ENCODE data around the gene SCAPER. TPM values are rescaled to one million over a fixed set of nuclear protein-coding genes. Genes with fewer than 3 reads are reported as not detected.

The SCAPER gene
- total RNA-seq, 1 donor from 2014 or later: 56.9 TPM

DNA sequence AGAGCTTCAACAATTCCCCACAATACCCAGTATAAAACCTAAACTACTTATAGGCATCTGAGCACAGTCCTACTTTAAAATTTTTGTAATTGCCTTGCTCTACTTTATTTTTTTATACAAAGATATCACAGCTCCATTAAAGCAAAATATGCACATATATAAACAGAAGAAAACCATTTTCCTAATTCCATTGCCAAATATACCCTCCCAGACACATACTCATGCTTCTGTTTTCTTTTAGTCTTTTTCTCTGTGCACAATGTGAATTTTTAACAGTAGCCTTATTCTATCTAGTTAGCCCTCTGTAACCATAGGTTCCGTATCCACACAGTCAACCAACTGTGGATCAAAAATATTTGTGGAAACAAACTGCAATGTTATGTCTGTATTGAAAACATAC is 260.5 kb downstream of the SCAPER start:
- no peaks in the 10 kb centered on the region for H3K27me3 ChIP-seq (ENCODE audit: control insufficient read depth in 3 of 3, insufficient read depth in 3 of 3, low read length in 3 of 3)
- H3K27ac ChIP-seq (ENCODE audit: low read depth, low read length): no peak overlapping the region
- no peaks in the 10 kb centered on the region for H3K4me1 ChIP-seq (ENCODE audit: control insufficient read depth in 3 of 3, insufficient read depth in 3 of 3, low read length in 3 of 3)
- peaks cover 0 to 2% (median 0%) of the 10 kb centered on the region in 3 donors for H3K36me3 ChIP-seq (ENCODE audit: control insufficient read depth in 3 of 3, insufficient read depth in 3 of 3, low read length in 3 of 3)
- no peak overlapping the region for H3K9ac ChIP-seq (ENCODE audit: low read depth in 1 of 3, low read length in 3 of 3)
- no peaks in the 10 kb centered on the region for H3K9me3 ChIP-seq (ENCODE audit: control insufficient read depth in 3 of 3, low read length in 3 of 3)
- no peak overlapping the region for H3K4me3 ChIP-seq (ENCODE audit: low read length in 3 of 3)

GRCh38 chr15:76642671-76643070 is 262.5 kb downstream of the SCAPER start:
- Histone ChIP-seq H3K9ac (ENCODE audit: low read depth in 1 of 3, low read length in 3 of 3) (no peak overlapping the region), H3K4me1 (ENCODE audit: control insufficient read depth in 3 of 3, insufficient read depth in 3 of 3, low read length in 3 of 3) (no peaks in the 10 kb centered on the region), H3K4me3 (ENCODE audit: low read length in 3 of 3) (no peak overlapping the region), H3K36me3 (ENCODE audit: control insufficient read depth in 3 of 3, insufficient read depth in 3 of 3, low read length in 3 of 3) (no peaks in the 10 kb centered on the region), H3K27me3 (ENCODE audit: control insufficient read depth in 3 of 3, insufficient read depth in 3 of 3, low read length in 3 of 3) (no peaks in the 10 kb centered on the region), H3K9me3 (ENCODE audit: control insufficient read depth in 3 of 3, low read length in 3 of 3) (no peaks in the 10 kb centered on the region), H3K27ac (ENCODE audit: low read depth, low read length) (no peak overlapping the region)

DNA sequence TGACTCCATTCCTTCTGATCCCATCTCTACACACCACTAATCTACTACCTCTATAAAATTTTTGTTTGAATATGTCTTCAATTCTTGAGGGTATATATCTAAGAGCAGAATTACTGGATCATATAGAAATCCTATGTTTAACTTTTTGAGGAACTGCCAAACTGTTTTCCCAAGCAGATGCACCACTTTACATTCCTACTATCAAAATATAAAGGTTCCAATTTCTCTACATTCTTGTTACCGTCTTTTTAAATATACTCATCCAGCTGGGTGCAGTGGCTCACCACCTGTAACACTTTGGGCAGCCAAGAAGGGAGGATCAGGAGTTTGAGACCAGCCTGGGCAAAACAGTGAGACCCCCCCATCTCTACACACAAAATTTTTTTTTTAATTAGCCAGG is 268.0 kb downstream of the SCAPER start:
- H3K4me3 ChIP-seq (ENCODE audit: low read length in 3 of 3): no peak overlapping the region
- H3K36me3 ChIP-seq (ENCODE audit: control insufficient read depth in 3 of 3, insufficient read depth in 3 of 3, low read length in 3 of 3): no peaks in the 10 kb centered on the region
- H3K27me3 ChIP-seq (ENCODE audit: control insufficient read depth in 3 of 3, insufficient read depth in 3 of 3, low read length in 3 of 3): no peaks in the 10 kb centered on the region
- peaks cover 0 to 7% (median 0%) of the 10 kb centered on the region in 3 donors for H3K4me1 ChIP-seq (ENCODE audit: control insufficient read depth in 3 of 3, insufficient read depth in 3 of 3, low read length in 3 of 3)
- H3K9ac ChIP-seq (ENCODE audit: low read depth in 1 of 3, low read length in 3 of 3): no peak overlapping the region
- no peaks in the 10 kb centered on the region for H3K9me3 ChIP-seq (ENCODE audit: control insufficient read depth in 3 of 3, low read length in 3 of 3)
- H3K27ac ChIP-seq (ENCODE audit: low read depth, low read length): no peak overlapping the region

GRCh38 chr15:76636059-76636458 is 269.1 kb downstream of the SCAPER start:
- no peaks in the 10 kb centered on the region for H3K9me3 ChIP-seq (ENCODE audit: control insufficient read depth in 3 of 3, low read length in 3 of 3)
- H3K27ac ChIP-seq (ENCODE audit: low read depth, low read length): no peak overlapping the region
- H3K4me3 ChIP-seq (ENCODE audit: low read length in 3 of 3): no peak overlapping the region
- H3K9ac ChIP-seq (ENCODE audit: low read depth in 1 of 3, low read length in 3 of 3): no peak overlapping the region
- peaks cover 0 to 7% (median 0%) of the 10 kb centered on the region in 3 donors for H3K4me1 ChIP-seq (ENCODE audit: control insufficient read depth in 3 of 3, insufficient read depth in 3 of 3, low read length in 3 of 3)
- H3K36me3 ChIP-seq (ENCODE audit: control insufficient read depth in 3 of 3, insufficient read depth in 3 of 3, low read length in 3 of 3): no peaks in the 10 kb centered on the region
- H3K27me3 ChIP-seq (ENCODE audit: control insufficient read depth in 3 of 3, insufficient read depth in 3 of 3, low read length in 3 of 3): no peaks in the 10 kb centered on the region

- Histone ChIP-seq H3K27me3 (ENCODE audit: control insufficient read depth in 3 of 3, insufficient read depth in 3 of 3, low read length in 3 of 3) (no peaks in the 10 kb centered on the region), H3K9ac (ENCODE audit: low read depth in 1 of 3, low read length in 3 of 3) (no peak overlapping the region), H3K9me3 (ENCODE audit: control insufficient read depth in 3 of 3, low read length in 3 of 3) (no peaks in the 10 kb centered on the region), H3K4me1 (ENCODE audit: control insufficient read depth in 3 of 3, insufficient read depth in 3 of 3, low read length in 3 of 3) (no peaks in the 10 kb centered on the region), H3K27ac (ENCODE audit: low read depth, low read length) (no peak overlapping the region), H3K36me3 (ENCODE audit: control insufficient read depth in 3 of 3, insufficient read depth in 3 of 3, low read length in 3 of 3) (no peaks in the 10 kb centered on the region), H3K4me3 (ENCODE audit: low read length in 3 of 3) (no peak overlapping the region)
Observed at GRCh38 chr15:76626611-76627010, 278.5 kb downstream of the SCAPER start.

- Histone ChIP-seq H3K4me3 (ENCODE audit: low read length in 3 of 3) (no peak overlapping the region), H3K27me3 (ENCODE audit: control insufficient read depth in 3 of 3, insufficient read depth in 3 of 3, low read length in 3 of 3) (no peaks in the 10 kb centered on the region), H3K4me1 (ENCODE audit: control insufficient read depth in 3 of 3, insufficient read depth in 3 of 3, low read length in 3 of 3) (no peaks in the 10 kb centered on the region), H3K9me3 (ENCODE audit: control insufficient read depth in 3 of 3, low read length in 3 of 3) (no peaks in the 10 kb centered on the region), H3K27ac (ENCODE audit: low read depth, low read length) (no peak overlapping the region), H3K36me3 (ENCODE audit: control insufficient read depth in 3 of 3, insufficient read depth in 3 of 3, low read length in 3 of 3) (no peaks in the 10 kb centered on the region), H3K9ac (ENCODE audit: low read depth in 1 of 3, low read length in 3 of 3) (no peak overlapping the region)
Observed at GRCh38 chr15:76625267-76625666, 279.9 kb downstream of the SCAPER start.

- H3K9me3 ChIP-seq (ENCODE audit: control insufficient read depth in 3 of 3, low read length in 3 of 3): no peaks in the 10 kb centered on the region
- no peak overlapping the region for H3K9ac ChIP-seq (ENCODE audit: low read depth in 1 of 3, low read length in 3 of 3)
- H3K27ac ChIP-seq (ENCODE audit: low read depth, low read length): no peak overlapping the region
- peaks cover 0 to 3% (median 0%) of the 10 kb centered on the region in 3 donors for H3K36me3 ChIP-seq (ENCODE audit: control insufficient read depth in 3 of 3, insufficient read depth in 3 of 3, low read length in 3 of 3)
- H3K4me3 ChIP-seq (ENCODE audit: low read length in 3 of 3): no peak overlapping the region
- no peaks in the 10 kb centered on the region for H3K27me3 ChIP-seq (ENCODE audit: control insufficient read depth in 3 of 3, insufficient read depth in 3 of 3, low read length in 3 of 3)
- no peaks in the 10 kb centered on the region for H3K4me1 ChIP-seq (ENCODE audit: control insufficient read depth in 3 of 3, insufficient read depth in 3 of 3, low read length in 3 of 3)
Observed at GRCh38 chr15:76614725-76615124, 290.4 kb downstream of the SCAPER start.

DNA sequence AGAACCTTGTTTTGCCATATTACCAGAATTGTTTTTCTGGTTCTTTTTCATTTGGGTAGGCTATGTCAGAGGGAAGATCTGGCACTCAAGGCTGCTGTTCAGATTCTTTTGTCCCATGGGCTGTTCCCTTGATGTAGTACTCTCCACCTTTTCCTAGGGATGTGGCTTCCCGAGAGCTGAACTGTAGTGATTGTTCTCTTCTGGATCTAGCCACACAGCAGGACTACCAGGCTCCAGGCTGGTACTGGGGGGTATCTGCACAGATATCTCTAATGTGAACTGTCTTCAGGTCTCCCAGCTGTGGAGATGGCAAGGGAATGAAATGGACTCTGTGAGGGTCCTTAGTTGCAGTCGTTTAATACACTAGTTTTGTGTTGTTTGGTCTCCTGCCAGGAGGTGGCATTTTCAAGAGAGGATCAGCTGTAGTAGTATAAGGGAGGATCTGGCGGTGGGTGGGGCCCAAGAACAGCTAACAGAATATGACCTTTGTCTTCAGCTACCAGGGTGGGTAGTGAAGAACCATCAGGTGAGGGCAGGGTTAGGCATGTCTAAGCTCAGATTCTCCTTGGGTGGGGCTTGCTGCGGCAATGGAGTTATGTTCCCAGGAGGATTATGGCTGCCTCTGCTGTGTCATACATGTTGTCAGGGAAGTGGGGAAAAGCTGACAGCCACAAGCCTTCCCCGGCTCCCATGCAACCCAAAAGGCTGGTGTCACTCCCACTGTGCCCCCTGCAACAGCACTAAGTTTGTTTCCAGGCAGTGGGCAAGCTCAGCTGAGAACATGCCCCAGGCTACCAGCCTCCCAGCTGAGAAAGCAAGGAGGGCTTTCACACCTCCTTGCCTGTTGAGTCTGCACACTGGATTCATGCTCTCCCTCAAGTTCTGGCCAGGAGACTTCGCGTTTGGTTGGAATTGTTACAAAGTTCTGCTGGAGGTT is 316.1 kb downstream of the SCAPER start:
- no peak overlapping the region for H3K27ac ChIP-seq (ENCODE audit: low read depth, low read length)
- no peak overlapping the region for H3K4me3 ChIP-seq (ENCODE audit: low read length in 3 of 3)
- no peak overlapping the region for H3K9ac ChIP-seq (ENCODE audit: low read depth in 1 of 3, low read length in 3 of 3)
- peaks cover 0 to 4% (median 0%) of the 10 kb centered on the region in 3 donors for H3K36me3 ChIP-seq (ENCODE audit: control insufficient read depth in 3 of 3, insufficient read depth in 3 of 3, low read length in 3 of 3)
- no peaks in the 10 kb centered on the region for H3K27me3 ChIP-seq (ENCODE audit: control insufficient read depth in 3 of 3, insufficient read depth in 3 of 3, low read length in 3 of 3)
- no peaks in the 10 kb centered on the region for H3K9me3 ChIP-seq (ENCODE audit: control insufficient read depth in 3 of 3, low read length in 3 of 3)
- H3K4me1 ChIP-seq (ENCODE audit: control insufficient read depth in 3 of 3, insufficient read depth in 3 of 3, low read length in 3 of 3): no peaks in the 10 kb centered on the region

- Histone ChIP-seq H3K4me1 (ENCODE audit: control insufficient read depth in 3 of 3, insufficient read depth in 3 of 3, low read length in 3 of 3) (no peaks in the 10 kb centered on the region), H3K27ac (ENCODE audit: low read depth, low read length) (no peak overlapping the region), H3K4me3 (ENCODE audit: low read length in 3 of 3) (no peak overlapping the region), H3K36me3 (ENCODE audit: control insufficient read depth in 3 of 3, insufficient read depth in 3 of 3, low read length in 3 of 3) (peaks cover 0 to 4% (median 0%) of the 10 kb centered on the region in 3 donors), H3K9ac (ENCODE audit: low read depth in 1 of 3, low read length in 3 of 3) (no peak overlapping the region), H3K27me3 (ENCODE audit: control insufficient read depth in 3 of 3, insufficient read depth in 3 of 3, low read length in 3 of 3) (no peaks in the 10 kb centered on the region), H3K9me3 (ENCODE audit: control insufficient read depth in 3 of 3, low read length in 3 of 3) (peaks cover 0 to 6% (median 0%) of the 10 kb centered on the region in 3 donors)
Observed at GRCh38 chr15:76585576-76585897, 319.6 kb downstream of the SCAPER start.

DNA sequence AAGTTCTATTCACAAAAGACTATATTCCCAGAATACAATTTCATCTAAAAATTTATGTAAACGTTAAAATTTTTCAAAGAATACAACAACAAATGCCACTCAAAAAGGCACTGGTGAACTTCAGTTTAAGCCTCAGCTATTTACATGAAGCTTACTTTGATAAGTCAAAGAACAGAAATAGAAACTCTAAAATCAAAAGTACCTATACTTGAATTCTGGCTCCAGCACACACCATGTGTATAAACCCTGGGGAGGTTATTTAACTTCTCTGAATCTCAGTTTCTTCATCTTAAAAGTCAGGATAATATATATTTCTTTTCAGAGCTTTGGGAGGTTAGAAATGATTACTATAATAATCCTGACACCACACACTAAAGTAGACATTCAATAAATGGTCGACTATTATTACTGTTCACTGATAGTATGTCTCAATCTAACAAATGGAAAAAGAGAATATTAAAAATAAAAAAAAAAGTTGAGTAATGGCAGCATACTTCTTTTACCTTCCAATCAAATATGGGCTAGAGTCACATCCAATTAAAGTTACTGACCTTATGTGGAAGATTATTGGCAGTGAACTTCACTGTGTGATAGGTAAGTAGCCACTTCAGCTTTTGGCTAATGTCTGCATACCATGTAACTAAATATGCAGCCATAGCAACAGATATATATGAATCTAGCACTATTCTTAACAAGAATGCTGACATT is 320.1 kb downstream of the SCAPER start:
- Histone ChIP-seq H3K9me3 (ENCODE audit: control insufficient read depth in 3 of 3, low read length in 3 of 3) (peaks cover 0 to 6% (median 0%) of the 10 kb centered on the region in 3 donors), H3K27me3 (ENCODE audit: control insufficient read depth in 3 of 3, insufficient read depth in 3 of 3, low read length in 3 of 3) (no peaks in the 10 kb centered on the region), H3K9ac (ENCODE audit: low read depth in 1 of 3, low read length in 3 of 3) (no peak overlapping the region), H3K27ac (ENCODE audit: low read depth, low read length) (no peak overlapping the region), H3K4me3 (ENCODE audit: low read length in 3 of 3) (no peak overlapping the region), H3K4me1 (ENCODE audit: control insufficient read depth in 3 of 3, insufficient read depth in 3 of 3, low read length in 3 of 3) (no peaks in the 10 kb centered on the region), H3K36me3 (ENCODE audit: control insufficient read depth in 3 of 3, insufficient read depth in 3 of 3, low read length in 3 of 3) (peaks cover 0 to 4% (median 0%) of the 10 kb centered on the region in 3 donors)
